NOMO-1 (cell line): ENCODE measurements around the gene MYO1H.

Experiments
- DNase-seq, 2 experiments: peaks; one replicate each; lab custom pipeline; 2025; ENCODE audit not compliant: unreplicated experiment in 2 of 2; lab: John Stamatoyannopoulos, UW

Gene MYO1H

DNA sequence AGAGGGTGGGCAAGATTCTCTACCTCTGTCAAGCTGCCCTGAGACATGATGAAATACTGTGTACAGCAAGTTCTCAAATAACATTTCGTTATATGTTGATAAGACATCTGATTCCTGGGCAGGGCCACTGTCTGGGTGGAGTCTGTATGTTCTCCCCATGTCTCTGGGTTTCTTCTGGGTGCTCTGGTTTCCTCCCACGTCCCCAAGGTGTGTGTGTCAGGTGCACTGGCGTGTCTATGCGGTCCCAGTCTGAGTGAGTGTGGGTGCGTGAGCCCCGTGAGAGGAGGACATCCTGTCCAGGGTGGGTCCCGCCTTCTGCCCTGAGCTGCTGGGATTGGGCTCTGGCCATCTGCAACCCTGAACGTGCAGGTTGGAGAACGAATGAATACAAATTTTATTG lies 99.8 kb downstream of the MYO1H start:
- no peak for DNase-seq

DNA sequence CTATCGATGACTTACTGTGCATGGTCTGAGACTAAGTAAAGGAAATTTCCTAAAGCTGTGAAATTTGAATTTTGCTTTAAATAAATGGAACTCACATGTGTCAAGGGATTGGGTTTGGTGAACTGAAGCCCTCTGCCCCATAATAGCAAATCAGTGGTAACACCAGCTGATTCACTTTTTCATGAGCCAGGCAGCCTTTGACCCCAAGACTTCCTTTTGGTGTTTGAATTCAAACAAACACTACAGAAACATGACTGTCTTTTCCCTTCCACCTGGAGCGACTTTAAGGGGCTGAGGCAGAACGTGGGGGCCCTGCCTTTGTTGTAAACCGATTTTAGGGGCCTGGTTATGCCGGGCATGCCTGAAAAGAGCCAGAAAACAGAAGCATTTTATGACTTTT lies 100.6 kb downstream of the MYO1H start:
- no peak for DNase-seq

DNA sequence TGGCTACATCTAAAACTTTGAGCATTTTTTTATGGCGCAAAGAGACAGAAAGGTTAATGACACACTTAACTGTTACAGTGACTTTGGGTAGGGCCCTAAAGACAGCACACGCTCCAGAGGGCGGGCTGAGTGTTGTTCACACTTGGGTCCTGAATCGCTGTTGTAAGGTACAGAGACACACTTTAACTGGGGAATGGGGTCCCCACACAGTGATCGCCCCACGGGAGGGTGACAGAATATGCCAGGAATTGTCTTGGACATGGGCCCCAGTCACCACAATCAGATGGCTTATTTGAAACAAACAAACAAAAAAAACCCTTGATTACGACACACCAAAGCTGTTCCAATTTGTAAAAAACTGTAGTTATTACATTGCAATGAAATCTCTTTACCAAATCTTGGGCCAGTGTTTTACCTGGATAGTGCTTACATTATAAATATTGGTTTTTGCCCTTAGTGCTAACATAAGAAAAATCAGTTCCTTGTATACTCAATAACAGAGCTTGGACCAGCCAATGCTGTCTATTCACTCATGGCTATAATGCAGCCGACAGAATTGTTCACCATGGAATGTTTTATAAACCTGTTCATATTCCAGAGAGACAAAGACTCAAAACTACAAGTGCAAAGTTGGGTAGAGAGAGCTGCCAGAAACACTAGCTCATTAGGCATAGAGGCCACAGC lies 101.1 kb downstream of the MYO1H start:
- no peak for DNase-seq

GRCh38 chr12:109449845-109450532 lies 102.3 kb downstream of the MYO1H start:
- DNase-seq, result no peak

- DNase-seq, result no peak
Observed at GRCh38 chr12:109450980-109451379, 103.3 kb downstream of the MYO1H start.

DNA sequence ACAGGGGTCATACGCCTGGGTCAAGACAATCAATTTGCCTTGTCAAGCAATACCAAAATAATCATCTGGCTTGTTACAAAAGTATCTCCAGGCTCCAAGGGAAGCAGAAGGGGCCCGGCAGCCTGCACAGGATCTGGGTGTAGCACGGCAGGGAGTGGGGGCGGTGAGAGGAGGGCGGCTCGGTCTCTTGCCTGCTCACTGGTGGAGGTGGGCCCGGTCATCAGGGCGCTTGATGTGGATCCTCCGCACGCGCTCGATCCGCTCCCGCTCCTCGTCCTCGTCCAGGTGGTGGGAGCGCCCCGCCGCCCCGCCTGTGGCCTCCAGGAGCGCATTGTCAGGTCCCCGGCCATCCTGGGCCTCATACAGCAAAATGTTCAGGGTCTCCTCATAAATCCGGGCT lies 103.7 kb downstream of the MYO1H start:
- DNase-seq, result no peak

- no peak for DNase-seq
Observed at GRCh38 chr12:109452489-109452888, 104.8 kb downstream of the MYO1H start.

DNA sequence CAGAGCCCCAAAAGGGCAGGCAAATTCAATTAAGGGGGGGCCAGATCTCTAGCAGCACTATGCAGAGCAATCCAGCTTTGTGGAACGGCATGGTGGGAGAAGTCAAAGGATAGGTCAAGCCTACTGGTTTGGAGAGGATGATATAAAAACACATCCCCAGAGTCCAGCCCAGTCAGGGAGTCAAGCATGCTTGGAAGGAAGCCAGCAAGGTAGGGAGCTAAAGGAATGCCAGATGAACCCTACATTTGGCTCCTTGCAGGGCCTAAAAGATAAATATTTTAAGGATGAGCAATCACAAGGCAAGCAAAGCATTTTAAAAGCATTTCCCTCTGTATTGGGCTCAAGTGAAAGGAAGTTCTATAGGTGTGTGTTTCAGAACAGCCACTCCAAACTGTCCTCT lies 108.0 kb downstream of the MYO1H start:
- no peak for DNase-seq

DNA sequence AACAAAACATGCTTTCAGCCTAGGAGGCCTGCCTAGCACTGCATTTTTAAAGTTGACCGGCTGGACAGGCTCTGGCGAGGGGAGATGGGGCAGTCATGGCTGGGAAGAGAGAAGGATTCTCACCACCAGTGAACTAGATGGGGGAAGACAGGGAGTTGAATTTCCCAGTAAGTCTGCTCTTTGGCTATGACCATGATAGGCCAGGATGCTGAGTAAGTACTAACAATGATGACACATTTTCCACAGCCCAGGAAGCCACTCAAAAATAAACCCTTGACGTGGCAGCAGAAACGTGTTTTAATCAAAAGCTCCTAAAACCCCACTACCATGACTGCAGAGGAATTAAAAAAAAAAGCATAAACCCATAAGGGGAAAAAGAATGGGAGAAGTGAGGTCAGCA lies 110.4 kb downstream of the MYO1H start:
- no peak for DNase-seq

DNA sequence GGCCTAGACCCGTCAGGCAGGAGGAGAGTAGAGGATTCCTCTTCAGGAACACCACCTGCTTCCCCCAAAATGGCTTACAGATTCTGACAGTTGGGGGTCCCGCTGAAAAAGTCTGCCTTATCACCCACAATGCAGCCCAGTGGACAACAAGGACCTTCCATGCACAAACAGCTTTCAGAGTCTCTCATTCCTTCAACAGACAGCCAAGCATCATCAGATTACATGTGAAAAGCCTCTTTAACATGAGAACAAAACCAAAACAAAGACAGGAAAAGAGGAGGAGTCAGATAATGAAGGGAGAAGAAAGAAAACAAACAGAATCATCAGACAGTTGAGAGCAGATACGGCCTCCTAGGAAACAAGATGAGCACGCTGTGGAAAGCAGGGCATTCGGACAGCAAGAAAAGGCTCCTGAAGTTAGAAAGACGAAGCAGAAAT lies 111.1 kb downstream of the MYO1H start:
- no peak for DNase-seq

- no peak for DNase-seq
Observed at GRCh38 chr12:109459247-109459646, 111.5 kb downstream of the MYO1H start.

DNA sequence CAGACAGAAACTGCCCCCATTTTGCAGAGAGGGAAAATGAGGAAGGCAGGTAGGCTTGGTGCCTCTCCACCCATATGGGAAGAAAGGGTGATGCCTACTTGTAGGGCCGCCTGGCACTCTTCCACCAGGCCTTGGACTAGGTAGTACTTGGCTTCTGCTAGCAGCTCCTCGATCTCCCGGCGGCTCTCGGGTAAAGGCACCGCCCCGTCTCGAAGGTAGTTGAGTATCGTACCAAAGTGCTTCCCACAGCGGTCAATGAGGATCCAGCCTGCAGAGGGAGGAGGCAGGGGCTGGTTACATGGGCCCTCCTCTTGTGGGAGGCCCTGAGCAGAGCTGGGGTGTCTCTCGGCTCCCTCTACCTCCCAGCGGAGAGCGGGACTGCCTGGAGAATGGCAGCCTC lies 112.8 kb downstream of the MYO1H start:
- no peak for DNase-seq

DNA sequence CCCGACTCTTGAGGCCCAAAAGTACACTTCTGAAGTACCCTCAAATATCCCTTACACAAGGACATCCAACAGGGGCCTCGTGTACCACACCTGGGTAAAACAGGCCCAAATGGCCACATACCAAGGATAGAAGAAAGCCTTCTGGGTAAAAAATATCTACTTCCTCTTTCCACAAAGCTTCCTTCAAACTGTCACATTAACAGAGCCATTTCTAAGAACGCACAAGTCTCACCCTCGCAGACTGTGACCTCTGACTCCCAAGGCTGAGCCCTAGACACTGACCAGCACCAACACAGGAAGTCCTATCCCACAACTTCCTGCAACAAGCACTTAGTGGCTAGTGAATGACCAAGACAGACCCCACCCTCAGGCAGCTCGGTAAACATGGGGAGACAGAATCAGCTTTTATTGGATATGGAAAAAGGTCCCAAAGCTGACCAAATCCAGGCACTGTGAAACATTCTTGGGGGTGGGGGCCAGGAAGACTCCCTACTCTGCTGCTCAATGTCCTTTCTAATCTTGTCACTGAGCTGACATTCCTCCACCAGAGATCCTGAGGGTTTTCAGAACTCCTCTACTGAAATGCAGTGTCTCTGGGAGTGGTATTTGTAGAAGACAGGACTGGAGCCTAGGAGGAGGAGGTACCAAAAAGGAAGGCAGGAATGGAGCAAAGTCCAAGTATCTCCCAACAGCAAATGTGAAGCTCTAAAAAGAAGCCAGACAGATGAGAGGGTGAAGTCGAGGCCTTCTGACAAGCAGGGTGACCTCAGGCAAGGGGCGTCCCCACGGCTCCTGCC lies 113.5 kb downstream of the MYO1H start:
- DNase-seq, result peak; percentile 22 to 67

DNA sequence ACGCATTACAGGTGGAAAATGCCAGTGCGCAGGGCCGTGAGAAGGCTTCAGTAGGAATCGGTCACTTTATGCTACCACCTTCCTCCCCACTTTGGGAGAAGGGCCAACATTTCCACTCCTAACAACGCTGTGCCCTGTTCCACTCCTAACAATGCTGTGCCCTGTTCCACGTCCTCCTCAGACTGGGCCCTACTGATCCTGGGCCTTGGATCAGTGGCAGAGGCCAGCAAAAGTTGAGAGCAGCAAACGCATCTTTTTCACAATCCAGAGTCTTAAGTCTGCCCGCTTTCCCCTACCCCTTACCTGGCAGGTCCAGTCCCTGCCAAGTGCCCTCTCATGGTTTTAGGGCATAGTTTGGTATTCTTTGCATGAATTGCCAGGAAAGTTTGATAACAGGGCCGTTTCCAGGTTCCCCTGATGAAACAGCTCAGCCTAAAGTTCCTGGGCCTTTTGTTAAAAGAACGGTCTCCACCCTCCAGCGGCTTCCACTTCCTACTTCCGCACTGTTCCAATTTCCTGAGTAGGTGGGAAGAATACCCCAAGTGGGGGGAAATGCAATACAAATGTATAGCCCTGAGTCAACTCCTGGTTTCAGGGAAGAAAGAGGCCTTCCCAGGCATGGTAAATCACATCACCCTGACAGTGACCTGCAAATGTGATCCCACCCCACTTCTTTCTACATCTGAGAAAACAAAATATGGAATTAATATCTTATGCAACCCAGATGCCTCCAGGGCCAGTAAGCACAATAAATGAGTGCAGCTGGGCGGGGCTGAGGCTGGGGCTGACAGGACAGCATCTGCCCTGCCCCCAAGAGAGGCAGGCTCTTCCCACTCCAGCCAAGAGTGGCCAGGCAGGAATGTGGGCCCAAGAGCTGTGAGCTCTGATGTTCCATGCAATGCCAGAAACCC lies 114.4 kb downstream of the MYO1H start:
- no peak for DNase-seq

GRCh38 chr12:109462868-109463692 lies 115.4 kb downstream of the MYO1H start:
- DNase-seq, result peak; percentile 26 to 77

DNA sequence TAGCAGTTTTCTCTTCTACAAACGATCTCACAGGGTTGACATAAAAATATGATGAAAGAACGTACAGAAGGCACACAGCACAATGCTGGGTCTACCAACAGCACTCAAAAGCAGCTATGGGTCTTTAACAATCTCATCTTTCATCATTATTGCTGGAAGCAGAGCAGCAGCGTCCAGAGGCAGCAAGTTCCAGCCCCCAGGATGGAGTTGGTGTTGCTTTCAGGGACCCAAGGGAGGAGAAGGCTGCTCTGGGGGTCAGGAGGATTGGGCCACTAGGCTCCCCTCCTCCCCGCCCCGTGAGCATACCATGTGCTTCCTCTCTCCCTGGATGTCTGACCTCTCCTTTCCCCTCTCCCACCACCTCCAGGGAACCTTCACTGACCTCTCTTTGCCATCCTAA lies 116.1 kb downstream of the MYO1H start:
- DNase-seq, result no peak

- DNase-seq, result no peak
Observed at GRCh38 chr12:109464642-109465351, 117.1 kb downstream of the MYO1H start.

DNA sequence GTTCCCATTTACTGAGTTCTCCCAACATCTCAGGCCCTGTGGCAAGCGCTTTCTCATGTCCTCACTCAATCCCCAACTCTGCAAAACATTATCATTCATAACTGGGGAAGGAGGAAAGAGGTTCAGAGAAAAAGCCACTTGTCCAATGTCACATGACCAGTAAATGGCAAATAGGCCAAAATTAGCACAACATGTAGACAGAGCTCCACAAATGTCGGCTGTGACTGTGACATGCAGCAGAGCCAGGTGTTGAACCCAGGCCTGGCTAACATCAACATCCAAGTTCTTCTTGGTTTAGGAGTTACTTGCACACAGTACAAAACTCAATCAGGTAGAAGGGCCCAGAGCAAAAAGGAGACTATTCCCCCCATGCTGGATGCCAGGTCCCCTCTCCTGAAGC lies 118.6 kb downstream of the MYO1H start:
- no peak for DNase-seq

- no peak for DNase-seq
Observed at GRCh38 chr12:109466821-109467220, 119.1 kb downstream of the MYO1H start.
